Measurements from ENCODE around the gene TPH1.

DNA sequence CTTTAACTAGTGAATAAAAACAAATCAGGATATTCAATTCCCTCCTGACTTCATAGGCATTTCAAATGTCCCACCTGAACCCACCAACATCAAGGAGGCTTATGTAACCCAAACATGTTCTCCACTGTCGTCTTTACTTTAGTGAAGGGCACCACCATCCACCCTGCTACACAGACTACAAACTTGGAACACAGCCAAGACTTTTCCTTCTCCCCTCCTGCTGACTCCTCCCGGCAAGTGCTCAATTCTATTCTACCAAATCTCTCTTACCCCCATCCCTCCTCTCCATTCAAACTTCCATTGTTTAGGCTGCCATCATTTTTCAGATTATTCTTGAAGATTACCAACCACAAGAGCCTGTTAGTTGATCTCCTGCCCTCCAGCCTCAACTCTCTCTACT is 35.5 kb upstream of the TPH1 start:
- TF ChIP-seq, protein P1, sequence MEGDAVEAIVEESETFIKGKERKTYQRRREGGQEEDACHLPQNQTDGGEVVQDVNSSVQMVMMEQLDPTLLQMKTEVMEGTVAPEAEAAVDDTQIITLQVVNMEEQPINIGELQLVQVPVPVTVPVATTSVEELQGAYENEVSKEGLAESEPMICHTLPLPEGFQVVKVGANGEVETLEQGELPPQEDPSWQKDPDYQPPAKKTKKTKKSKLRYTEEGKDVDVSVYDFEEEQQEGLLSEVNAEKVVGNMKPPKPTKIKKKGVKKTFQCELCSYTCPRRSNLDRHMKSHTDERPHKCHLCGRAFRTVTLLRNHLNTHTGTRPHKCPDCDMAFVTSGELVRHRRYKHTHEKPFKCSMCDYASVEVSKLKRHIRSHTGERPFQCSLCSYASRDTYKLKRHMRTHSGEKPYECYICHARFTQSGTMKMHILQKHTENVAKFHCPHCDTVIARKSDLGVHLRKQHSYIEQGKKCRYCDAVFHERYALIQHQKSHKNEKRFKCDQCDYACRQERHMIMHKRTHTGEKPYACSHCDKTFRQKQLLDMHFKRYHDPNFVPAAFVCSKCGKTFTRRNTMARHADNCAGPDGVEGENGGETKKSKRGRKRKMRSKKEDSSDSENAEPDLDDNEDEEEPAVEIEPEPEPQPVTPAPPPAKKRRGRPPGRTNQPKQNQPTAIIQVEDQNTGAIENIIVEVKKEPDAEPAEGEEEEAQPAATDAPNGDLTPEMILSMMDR (IDR thresholded peaks at IDR 0.05), result no peak
- TF ChIP-seq POLR2A (IDR thresholded peaks at IDR 0.05), result no peak
